ENCODE data around the gene MIA.

DNA sequence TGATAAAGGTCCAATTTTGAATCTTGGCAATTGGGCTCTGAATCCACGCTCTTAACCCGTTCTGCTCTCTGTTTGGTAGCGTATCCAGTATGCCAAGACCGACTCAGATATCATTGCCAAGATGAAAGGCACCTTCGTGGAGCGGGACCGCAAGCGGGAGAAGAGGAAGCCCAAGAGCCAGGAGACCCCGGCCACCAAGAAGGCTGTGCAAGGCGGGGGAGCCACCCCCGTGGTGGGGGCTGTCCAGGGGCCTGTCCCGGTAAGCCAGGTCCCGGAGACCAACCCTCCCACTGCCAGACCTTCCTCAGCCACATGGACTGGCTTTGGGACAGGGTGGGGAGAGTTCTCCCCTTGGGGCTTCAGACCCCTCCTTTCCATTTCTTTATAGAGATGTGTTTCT is 16.0 kb upstream of the MIA start:
- TF ChIP-seq, protein P1, sequence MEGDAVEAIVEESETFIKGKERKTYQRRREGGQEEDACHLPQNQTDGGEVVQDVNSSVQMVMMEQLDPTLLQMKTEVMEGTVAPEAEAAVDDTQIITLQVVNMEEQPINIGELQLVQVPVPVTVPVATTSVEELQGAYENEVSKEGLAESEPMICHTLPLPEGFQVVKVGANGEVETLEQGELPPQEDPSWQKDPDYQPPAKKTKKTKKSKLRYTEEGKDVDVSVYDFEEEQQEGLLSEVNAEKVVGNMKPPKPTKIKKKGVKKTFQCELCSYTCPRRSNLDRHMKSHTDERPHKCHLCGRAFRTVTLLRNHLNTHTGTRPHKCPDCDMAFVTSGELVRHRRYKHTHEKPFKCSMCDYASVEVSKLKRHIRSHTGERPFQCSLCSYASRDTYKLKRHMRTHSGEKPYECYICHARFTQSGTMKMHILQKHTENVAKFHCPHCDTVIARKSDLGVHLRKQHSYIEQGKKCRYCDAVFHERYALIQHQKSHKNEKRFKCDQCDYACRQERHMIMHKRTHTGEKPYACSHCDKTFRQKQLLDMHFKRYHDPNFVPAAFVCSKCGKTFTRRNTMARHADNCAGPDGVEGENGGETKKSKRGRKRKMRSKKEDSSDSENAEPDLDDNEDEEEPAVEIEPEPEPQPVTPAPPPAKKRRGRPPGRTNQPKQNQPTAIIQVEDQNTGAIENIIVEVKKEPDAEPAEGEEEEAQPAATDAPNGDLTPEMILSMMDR (IDR thresholded peaks at IDR 0.05 in 4 of 5, conservative IDR thresholded peaks at IDR 0.05 in 1 of 5): no peak
- TF ChIP-seq POLR2A (IDR thresholded peaks at IDR 0.05): no peak

Measured in gastrocnemius medialis (tissue), 4 donors.